ENCODE data around the gene GRIN2C.
"Not testable (repeated sequence)": the region's sequence is repeated elsewhere in the genome, so short reads cannot be mapped to it uniquely, and the experiment has no call there.

GRIN2C gene

GRCh38 chr17:74859459-74860228 lies at the start of gene GRIN2C:
Gene GRIN2C (minus strand): TSS chr17:74859885. CDS start chr17:74855092, 4,793 bp downstream.
- no peak for DNase-seq (ENCODE audit: low read depth)

DNA sequence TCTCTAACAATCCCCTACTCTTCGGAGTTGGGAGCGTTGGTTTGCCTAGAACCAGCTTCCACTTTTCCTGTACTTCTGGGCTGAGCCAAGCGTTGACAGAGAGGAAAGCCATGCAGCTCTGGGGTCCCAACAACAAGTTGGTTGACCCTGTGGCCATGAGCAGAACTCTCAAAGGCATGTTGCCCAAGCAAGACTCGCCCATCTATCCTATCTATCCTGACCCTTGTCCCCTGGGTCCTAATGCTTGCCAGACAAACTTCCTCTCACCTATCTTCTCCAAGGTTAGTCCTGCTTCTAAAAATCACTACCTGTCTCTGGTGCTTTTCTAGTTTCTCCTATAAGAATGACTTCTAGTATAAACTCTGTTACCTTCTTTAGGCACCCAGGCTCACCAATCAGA lies 49.4 kb upstream of the GRIN2C start:
- not testable (repeated sequence) for DNase-seq (ENCODE audit: low read depth)

DNA sequence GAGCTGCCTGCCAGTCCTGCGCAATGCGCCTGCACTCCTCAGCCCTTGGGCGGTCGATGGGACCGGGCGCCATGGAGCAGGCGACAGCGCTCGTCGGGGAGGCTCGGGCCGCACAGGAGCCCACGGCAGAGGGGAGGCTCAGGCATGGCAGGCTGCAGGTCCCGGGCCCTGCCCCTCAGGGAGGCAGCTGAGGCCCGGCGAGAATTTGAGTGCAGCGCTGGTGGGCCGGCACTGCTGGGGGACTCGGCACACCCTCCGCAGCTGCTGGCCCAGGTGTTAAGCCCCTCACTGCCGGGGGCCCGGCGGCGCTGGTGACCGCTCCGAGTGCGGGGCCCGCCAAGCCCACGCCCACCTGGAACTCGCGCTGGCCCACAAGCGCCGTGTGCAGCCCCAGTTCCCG lies 47.3 kb upstream of the GRIN2C start:
- DNase-seq (ENCODE audit: low read depth) = no peak

GRCh38 chr17:74906214-74906793 lies 46.6 kb upstream of the GRIN2C start:
- DNase-seq (ENCODE audit: low read depth) = not testable (repeated sequence)

DNA sequence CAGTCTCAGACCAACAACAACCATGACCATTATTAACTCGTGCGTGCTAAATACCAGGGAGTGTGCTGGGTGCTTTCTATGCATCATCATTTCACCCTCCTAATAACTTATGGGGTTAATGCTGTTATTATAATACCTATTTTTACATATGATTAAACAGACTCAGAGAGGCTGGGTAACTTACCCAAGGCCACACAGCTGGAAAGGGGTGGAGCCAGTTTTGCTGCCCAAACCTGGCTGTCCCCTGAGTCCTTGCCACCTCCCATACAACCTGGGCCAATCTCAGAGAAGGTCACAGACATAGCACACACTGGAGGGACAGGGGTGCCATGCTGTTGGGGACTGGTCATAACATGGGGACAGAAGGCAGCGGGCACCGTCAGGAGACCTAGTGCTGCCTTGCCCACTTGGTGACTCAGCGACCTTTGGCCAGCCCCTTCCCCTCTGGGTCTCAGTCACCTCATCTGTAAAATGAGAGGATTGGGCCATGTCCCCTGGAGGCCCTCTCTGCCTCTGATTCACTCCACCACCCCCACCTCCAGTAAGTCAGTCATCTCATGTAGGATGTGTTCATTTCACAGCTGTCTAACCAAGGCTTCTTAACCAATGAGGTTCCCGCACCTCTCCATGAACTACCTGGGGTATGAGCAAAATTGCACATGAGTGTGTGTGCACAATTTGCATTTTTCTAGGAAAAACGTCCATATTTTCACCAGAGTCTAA lies 45.2 kb upstream of the GRIN2C start:
- no peak for DNase-seq (ENCODE audit: low read depth)

DNA sequence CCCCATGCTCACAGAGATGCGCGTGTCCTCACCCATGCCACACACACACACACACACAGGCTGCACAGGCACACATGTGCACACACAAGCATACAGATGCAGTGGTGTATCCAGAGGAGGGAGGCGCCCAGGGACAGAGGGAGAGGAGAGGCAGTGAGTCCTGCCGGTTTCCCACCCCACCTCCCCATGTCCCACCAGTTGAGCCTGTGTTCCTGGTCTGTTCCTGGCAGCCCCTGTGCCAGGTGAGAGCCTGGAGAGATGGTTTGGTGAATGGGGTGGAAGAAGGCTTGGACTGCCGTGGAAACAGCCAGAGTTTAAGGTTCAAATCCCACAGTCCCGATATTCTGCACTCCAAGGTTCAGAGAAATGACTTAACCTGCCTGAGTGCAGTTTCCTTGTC lies 44.0 kb upstream of the GRIN2C start:
- no peak for DNase-seq (ENCODE audit: low read depth)

GRCh38 chr17:74903034-74903433 lies 43.3 kb upstream of the GRIN2C start:
- no peak for DNase-seq (ENCODE audit: low read depth)

DNA sequence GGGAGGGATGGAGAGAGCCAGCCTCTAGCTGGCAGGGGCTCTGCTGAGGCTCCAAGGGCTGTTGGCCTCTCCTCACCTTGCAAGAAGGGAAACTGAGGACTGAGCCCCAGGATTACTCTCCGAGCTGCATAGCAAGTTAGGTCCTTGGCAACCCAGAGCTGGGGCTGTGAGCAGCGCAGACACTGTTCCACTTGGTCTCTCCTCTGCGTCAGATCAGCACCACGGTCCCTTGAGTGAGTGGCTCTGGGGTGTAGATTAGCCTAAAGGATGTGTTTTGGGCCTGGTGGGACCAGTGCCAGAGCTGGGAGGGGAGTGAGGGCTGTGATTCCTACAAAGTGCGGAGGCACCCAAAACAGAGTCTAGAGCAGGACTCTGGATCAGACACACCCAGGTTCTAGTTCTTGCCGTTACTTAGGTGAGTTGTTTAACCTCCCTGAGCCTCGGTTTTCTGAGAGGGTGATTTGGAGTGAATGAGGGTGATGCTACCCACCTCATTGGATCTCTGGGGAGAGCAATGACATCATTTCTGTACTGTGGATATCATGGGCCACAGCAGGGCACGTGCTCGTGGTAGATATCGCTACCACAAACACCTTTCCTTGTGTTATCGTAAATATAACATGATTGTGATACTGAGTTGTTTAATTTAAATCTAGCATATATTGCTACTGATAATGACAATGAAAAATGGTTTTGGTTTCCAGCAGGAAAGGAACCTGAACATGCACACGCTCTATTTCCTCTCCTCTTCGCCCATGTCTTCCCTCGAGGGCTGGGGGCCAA lies 41.9 kb upstream of the GRIN2C start:
- DNase-seq (ENCODE audit: low read depth) = no peak

DNA sequence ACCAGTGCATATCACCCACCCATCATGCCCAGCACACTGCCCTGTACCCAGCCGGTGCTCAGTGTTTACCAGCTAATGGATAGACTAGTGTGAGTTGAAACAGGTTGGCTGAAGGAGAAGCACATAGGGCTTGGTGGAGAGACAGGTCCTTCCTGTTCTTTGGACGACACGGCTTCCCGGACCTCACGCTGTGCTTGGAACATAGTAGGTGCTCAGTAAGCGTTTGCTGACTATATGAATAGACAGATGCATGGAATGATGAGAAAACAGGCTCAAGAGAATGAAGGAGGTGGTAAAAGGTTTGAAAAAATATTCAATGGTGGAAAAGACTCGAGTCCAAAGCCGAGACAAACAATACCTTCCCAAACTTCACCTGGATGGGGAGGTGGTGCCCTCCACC lies 40.5 kb upstream of the GRIN2C start:
- DNase-seq (ENCODE audit: low read depth) = no peak

DNA sequence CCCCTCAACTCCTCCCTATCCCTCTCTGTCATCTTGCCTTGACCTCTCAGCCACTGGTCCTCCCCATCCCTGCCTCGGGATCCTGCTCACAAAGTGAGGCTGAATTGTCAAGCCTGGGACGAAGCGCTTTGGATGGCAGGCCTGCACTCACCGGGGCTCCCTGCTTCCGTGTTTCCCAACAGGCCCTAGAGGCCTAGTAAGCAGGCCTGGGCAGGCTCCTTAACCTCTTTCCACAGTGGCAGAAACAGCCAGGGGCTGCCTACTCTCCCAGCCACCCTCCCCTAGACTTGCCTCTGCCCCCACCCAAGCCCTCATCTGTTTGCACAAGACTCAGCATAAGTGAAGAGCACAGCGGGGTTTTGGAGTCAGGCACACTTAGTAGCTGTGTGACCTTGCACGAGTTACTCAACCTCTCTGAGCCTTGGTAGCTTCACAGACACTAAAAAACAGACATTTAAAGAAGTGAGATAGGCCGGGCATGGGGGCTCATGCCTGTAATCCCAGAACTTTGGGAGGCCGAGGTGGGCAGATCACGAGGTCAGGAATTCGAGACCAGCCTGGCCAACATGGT lies 38.8 kb upstream of the GRIN2C start:
- DNase-seq (ENCODE audit: low read depth) = no peak

DNA sequence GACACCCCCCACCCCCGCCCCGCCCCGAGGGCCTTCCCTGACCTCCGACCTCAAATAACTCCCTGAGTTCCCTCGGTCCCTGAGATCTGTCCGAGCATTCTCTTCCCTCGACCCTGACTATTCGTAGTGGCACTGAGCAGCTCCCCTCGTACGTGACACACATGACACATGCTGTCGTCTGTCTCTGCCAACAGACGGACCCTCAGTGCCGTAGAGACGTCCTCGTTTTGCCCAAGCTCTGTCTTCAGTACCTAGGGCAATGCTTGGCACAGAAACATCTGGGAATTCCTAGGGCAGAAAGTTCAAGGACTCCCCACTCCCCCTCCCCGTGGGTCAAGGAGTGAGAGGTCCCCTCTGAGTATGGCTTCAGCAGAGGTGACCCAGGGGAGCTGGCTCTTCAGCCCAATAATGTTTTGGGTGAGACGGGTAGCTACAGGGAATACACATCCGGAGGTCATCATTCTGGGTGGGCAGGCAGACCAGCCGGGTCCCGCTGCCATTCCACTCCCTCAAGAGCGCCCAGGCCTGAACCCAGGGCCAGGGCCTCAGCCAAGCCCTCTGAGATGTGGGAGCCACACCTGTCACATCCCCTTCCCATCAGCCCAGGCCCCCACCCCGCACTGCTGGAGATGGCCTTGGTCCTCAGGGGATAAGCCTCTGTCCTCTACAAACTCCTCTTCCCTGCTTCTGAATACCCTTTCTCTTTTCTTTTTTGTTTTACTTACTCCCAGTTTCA lies 34.4 kb upstream of the GRIN2C start:
- no peak for DNase-seq (ENCODE audit: low read depth)

- DNase-seq (ENCODE audit: low read depth) = no peak
Measured at GRCh38 chr17:74892974-74893911, 33.6 kb upstream of the GRIN2C start, which contains the start of gene FADS6. Gene FADS6 (minus strand): TSS chr17:74893633. CDS start chr17:74893595, 38 bp downstream.

DNA sequence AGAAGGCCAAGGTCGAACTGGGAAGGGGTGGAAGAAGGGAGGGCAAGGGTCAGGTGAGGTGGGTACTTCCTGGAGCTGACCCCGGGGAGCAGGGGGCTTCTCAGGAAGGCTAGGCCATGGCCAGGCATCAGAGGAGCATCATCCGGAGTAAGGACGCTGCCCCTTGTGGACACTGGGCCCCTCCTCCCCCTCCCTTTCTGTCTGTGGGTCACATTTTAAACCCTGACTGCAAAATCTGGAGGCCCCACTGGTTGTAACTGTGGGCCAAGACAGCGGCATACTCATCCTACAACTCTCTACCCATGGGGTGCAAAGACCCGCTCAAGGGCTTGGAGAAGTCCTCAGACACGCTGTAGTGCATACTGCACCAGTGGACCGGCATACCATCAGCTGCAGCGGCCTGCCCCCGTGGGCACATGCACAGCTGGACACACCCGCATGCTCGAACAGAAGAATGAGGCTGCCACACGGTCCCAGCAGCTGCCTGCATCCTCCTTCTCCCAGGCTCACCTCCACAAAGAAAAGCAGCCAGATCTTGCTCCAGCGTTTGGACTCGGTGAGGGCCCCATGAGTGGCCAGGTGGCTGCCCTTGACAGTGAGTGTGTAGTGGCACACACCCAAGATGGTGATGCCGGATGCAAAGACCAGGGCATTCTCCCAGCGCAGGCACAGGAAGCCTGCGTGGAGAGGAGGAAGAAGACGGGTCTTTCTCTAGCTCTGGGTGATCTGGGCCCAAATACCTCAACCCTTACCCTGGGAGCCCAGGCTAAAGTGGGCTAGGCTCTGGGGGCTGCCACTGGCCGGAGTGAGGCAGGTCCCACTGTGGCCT lies 32.5 kb upstream of the GRIN2C start:
- DNase-seq (ENCODE audit: low read depth) = no peak

- no peak for DNase-seq (ENCODE audit: low read depth)
Measured at GRCh38 chr17:74890554-74890953, 30.9 kb upstream of the GRIN2C start.

- DNase-seq (ENCODE audit: low read depth) = no peak
Measured at GRCh38 chr17:74888469-74888868, 28.8 kb upstream of the GRIN2C start.

- no peak for DNase-seq (ENCODE audit: low read depth)
Measured at GRCh38 chr17:74883241-74883745, 23.6 kb upstream of the GRIN2C start.

- no peak for DNase-seq (ENCODE audit: low read depth)
Measured at GRCh38 chr17:74882517-74883240, 23.0 kb upstream of the GRIN2C start.

- no peak for DNase-seq (ENCODE audit: low read depth)
Measured at GRCh38 chr17:74881073-74881472, 21.4 kb upstream of the GRIN2C start.

All from HS-27A (cell line).